ENCODE data around the gene COMMD9. TPM values are rescaled to one million over a fixed set of nuclear protein-coding genes. Genes with fewer than 3 reads are reported as not detected.
A peak's percentile ranks its signal among the peaks of the same experiment; 100 is the strongest.

COMMD9 gene
- total and polyA plus RNA-seq, 2 experiments from 2014 or later: 50.3 to 95.3 TPM

DNA sequence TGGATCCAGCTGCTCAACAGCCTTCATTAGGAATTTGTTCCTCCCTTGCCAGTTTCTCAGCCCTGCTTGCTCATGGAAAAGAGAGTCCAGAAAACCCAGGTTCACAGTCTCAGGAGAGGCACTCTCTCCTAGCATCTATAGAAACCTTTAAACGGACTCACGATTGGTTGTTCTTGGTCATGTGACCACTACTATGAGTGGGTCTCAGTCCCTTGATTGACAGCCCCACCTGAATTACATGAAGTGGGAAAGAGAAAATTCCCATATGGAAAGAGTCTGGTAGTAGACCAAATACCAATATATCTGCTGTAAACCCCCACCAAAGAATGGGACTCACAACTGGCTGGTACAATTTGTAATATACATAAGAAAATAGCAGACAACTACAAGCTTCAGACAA, 54.4 kb downstream of the COMMD9 start:
- TF ChIP-seq EZH2phosphoT487 (IDR thresholded peaks at IDR 0.05; ENCODE audit: low read depth, severe bottlenecking, unreplicated experiment): no peak
- no peak for TF ChIP-seq EZH2 (IDR thresholded peaks at IDR 0.05; ENCODE audit: borderline replicate concordance)
- no peak for TF ChIP-seq CTCF (IDR thresholded peaks at IDR 0.05; ENCODE audit: poor library complexity)
- H3K79me2 ChIP-seq: no peaks in the 10 kb centered on the region
- no peak overlapping the region for H3K27ac ChIP-seq
- peaks cover 7% of the 10 kb centered on the region for H3K4me1 ChIP-seq (ENCODE audit: insufficient read depth)
- H3K36me3 ChIP-seq (replicated peaks; ENCODE audit: insufficient read depth, low read depth): no peaks in the 10 kb centered on the region
- H3K4me3 ChIP-seq: no peak overlapping the region
- H2AFZ ChIP-seq: no peak overlapping the region
- H3K9me3 ChIP-seq (ENCODE audit: low read depth): no peaks in the 10 kb centered on the region
- no peak for DNase-seq (ENCODE audit: low spot score)
- H4K20me1 ChIP-seq (ENCODE audit: insufficient read depth, poor library complexity, severe bottlenecking): no peaks in the 10 kb centered on the region
- no peaks in the 10 kb centered on the region for H3K9me2 ChIP-seq (replicated peaks; ENCODE audit: insufficient read depth)
- H3K4me2 ChIP-seq: no peak overlapping the region
- H3K27me3 ChIP-seq: no peaks in the 10 kb centered on the region
- 71% methylated on average over 2 of the region's 2 CpGs for WGBS (ENCODE audit: low lambda C conversion rate, missing lambda C conversion rate)

GRCh38 chr11:36233204-36233603, 56.0 kb downstream of the COMMD9 start:
- TF ChIP-seq EZH2phosphoT487 (IDR thresholded peaks at IDR 0.05; ENCODE audit: low read depth, severe bottlenecking, unreplicated experiment) (no peak), EZH2 (IDR thresholded peaks at IDR 0.05; ENCODE audit: borderline replicate concordance) (no peak), CTCF (IDR thresholded peaks at IDR 0.05; ENCODE audit: poor library complexity) (no peak)
- Histone ChIP-seq H3K36me3 (replicated peaks; ENCODE audit: insufficient read depth, low read depth) (no peaks in the 10 kb centered on the region), H4K20me1 (ENCODE audit: insufficient read depth, poor library complexity, severe bottlenecking) (no peaks in the 10 kb centered on the region), H3K9me2 (replicated peaks; ENCODE audit: insufficient read depth) (no peaks in the 10 kb centered on the region), H3K79me2 (no peaks in the 10 kb centered on the region), H3K27ac (no peak overlapping the region), H3K4me2 (no peak overlapping the region), H2AFZ (no peak overlapping the region), H3K9me3 (ENCODE audit: low read depth) (no peaks in the 10 kb centered on the region), H3K27me3 (no peaks in the 10 kb centered on the region), H3K4me1 (ENCODE audit: insufficient read depth) (peaks cover 7% of the 10 kb centered on the region), H3K4me3 (no peak overlapping the region)
- DNase-seq (ENCODE audit: low spot score): no peak
- 49% methylated on average over 3 of the region's 3 CpGs for WGBS (ENCODE audit: low lambda C conversion rate, missing lambda C conversion rate)

- Histone ChIP-seq H3K79me2 (no peaks in the 10 kb centered on the region), H4K20me1 (ENCODE audit: insufficient read depth, poor library complexity, severe bottlenecking) (no peaks in the 10 kb centered on the region), H3K4me3 (no peak overlapping the region), H3K9me2 (replicated peaks; ENCODE audit: insufficient read depth) (no peaks in the 10 kb centered on the region), H3K9me3 (ENCODE audit: low read depth) (no peaks in the 10 kb centered on the region), H3K27ac (no peak overlapping the region), H2AFZ (no peak overlapping the region), H3K4me1 (ENCODE audit: insufficient read depth) (peaks cover 7% of the 10 kb centered on the region), H3K27me3 (no peaks in the 10 kb centered on the region), H3K36me3 (replicated peaks; ENCODE audit: insufficient read depth, low read depth) (no peaks in the 10 kb centered on the region), H3K4me2 (peak overlapping the region; percentile 35)
- TF ChIP-seq CTCF (IDR thresholded peaks at IDR 0.05; ENCODE audit: poor library complexity): no peak
- no peak for TF ChIP-seq EZH2 (IDR thresholded peaks at IDR 0.05; ENCODE audit: borderline replicate concordance)
- no peak for TF ChIP-seq EZH2phosphoT487 (IDR thresholded peaks at IDR 0.05; ENCODE audit: low read depth, severe bottlenecking, unreplicated experiment)
- peak; percentile 38 for DNase-seq (ENCODE audit: low spot score)
- WGBS (ENCODE audit: low lambda C conversion rate, missing lambda C conversion rate): 57% methylated on average over 11 of the region's 11 CpGs
Observed at GRCh38 chr11:36230779-36231699, 58.2 kb downstream of the COMMD9 start.

All from hepatocyte (in vitro differentiated cells).